GM19238 (cell line): ENCODE measurements around the gene OR5T3.
"Not testable (repeated sequence)": the region's sequence is repeated elsewhere in the genome, so short reads cannot be mapped to it uniquely, and the experiment has no call there.

Source experiments
- DNase-seq: peaks from one replicate; pipeline ENCODE4 v3.0.0; 2011; ENCODE audit warnings: low spot score; ENCODE audit not compliant: insufficient read length

OR5T3 gene

DNA sequence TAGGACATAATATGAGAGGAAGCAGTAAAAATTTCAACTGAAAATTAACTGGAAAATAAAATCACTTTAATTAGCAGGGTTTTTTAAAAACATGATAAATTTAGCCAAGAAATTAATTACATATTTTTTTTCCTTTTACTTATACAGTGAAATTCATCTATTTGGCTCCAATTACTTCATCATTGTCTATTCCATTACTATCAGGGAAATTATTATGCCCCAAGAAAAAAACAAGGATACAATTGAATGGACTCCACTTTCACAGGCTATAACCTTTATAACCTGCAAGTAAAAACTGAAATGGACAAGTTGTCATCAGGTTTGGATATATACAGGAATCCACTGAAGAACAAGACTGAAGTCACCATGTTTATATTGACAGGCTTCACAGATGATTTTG, at the start of gene OR5T3:
TSS of gene OR5T3 (plus strand) at position 301 of the 400 bp plus-strand sequence. CDS start at position 301, 0 bp downstream.
- no peak for DNase-seq

DNA sequence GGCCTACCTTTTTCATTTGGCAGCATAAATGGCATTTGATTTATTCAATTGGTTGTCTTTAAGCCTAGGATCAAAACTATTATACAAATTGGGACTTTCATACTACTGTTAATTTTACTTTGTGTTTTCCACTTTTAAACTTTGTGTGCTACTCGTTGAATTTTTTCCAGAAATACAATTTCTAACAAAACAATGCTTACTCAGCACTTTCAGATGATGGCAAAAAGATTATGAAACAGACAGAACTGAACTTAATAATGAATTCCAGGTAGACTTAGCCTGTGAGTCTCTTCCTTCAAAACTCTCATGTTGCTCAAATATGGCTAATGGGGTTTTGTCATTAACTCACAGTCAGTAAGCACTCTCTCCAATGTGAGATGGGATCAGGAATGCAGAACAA, 44.3 kb upstream of the OR5T3 start:
- DNase-seq, result no peak

GRCh38 chr11:56214537-56214936, 37.5 kb upstream of the OR5T3 start:
- DNase-seq, result no peak

DNA sequence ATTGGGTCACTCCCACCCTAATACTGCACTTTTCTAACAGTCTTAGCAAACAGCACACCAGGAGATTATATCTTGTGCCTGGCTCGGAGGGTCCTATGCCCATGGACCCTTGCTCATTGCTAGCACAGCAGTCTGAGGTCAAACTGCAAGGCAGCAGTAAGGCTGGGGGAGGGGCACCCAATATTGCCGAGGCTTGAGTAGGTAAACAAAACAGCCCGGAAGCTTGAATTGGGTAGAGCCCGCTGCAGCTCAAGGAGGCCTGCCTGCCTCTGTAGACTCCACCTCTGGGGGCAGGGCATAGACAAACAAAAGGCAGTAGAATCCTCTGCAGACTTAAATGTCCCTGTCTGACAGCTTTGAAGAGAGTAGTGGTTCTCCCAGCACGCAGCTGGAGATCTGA, 32.3 kb upstream of the OR5T3 start:
- DNase-seq, result not testable (repeated sequence)

DNA sequence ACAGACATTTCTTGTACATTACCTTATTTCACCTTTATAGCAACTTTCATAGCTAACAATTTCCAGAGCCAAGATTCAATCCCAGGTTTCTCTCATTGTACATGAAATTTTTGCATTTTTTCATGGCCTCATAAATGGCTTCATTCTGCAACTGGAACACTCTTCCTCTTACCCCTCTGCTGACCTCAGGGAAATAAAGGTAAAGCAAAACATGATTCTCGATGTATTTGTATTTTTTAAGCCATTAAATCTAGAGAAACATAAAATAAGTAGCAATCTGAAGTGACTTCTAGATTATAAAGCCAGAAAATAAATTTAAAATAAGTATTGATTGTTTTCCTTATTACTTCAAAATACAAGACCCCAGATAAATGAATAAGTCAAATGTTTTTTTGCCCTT, 17.9 kb upstream of the OR5T3 start, which contains the start of gene OR5T2:
TSS of gene OR5T2 (minus strand) at position 101 of the 400 bp plus-strand sequence. CDS start 1,193 bp downstream, outside the sequence.
- DNase-seq, result no peak

- no peak for DNase-seq
Measured at GRCh38 chr11:56271092-56271491, 19.0 kb downstream of the OR5T3 start.

DNA sequence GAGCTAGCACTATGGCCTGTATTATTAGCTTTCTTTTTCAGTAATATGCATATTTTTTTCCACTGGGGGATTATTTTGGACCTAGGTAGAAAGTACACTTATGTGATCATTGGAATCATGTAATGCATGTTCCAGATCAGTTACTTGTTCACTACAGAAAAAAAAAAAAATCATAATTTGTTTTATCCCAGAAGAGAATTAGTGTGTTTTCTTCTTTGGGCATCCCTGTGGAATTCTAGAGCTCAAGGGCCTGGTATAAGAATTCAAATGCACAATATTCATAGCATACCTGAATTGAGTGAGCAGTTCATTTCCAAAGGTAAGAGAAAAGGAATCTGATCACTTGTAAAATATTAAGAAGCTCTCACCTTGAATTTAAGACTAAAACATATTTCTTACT, 21.8 kb downstream of the OR5T3 start, which contains the start of gene OR5T1:
TSS of gene OR5T1 (plus strand) at position 301 of the 400 bp plus-strand sequence. CDS start 1,485 bp downstream, outside the sequence.
- DNase-seq, result no peak

GRCh38 chr11:56292154-56292553, 40.1 kb downstream of the OR5T3 start, which contains the start of gene OR8H1:
OR8H1 (minus strand) TSS chr11:56292254; CDS start chr11:56291062, 1,192 bp downstream.
- no peak for DNase-seq

DNA sequence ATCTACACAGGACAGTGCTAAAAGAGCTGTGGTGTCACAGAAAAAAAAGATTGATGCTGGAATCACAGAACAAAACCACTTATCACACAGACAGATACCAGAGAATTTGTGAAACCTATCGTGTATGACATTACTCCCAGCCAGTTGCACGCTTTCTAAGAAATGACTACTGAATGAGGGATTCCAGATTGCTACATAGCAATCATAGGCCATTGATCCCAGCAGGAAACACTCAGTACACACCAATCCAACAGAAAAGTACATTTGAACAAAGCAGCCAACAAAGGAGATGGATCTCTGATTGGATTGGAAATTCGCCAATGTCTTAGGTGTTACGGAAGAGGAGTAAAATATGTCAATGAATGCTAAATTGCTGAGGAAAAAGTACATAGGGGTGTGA, 44.8 kb downstream of the OR5T3 start:
- DNase-seq, result no peak
